Naive thymus-derived CD4-positive, alpha-beta T cell (primary cell): Measurements from ENCODE around the gene WDR27. TPM values are rescaled to one million over a fixed set of nuclear protein-coding genes. Genes with fewer than 3 reads are reported as not detected.

Experiments used
- ATAC-seq: fragments of 150-1000 bp; cut with Tn5 transposase; 2 replicates; pipeline ENCODE4 v1.10.0; 2021; ENCODE audit warnings: mild to moderate bottlenecking, moderate library complexity
- CTCF ChIA-PET: fragments of 350-600 bp; sonication (Branson Sonifier 250); formaldehyde crosslinking; loops from one replicate; lab custom pipeline; 2021; ENCODE audit warnings: antibody characterized with exemption; lab: Charles Lee
- POLR2A ChIA-PET: fragments of 350-600 bp; sonication (Branson Sonifier 250); formaldehyde crosslinking; loops from one replicate; lab custom pipeline; 2021; ENCODE audit warnings: antibody characterized with exemption, inconsistent platforms; lab: Charles Lee
- DNase-seq, 9 donors: peaks; one replicate each; pipeline versions ENCODE4 v3.0.0 to v3.0.0-alpha.2; 2020 to 2022; ENCODE audit warnings: mixed read lengths in 1 of 9
- H3K27ac ChIP-seq: one replicate; pipeline ENCODE4 v1.7.0; 2013; ENCODE audit warnings: mild to moderate bottlenecking, low read depth, low read length, moderate library complexity
- H3K27me3 ChIP-seq, 2 donors: one replicate each; pipeline ENCODE4 v1.7.0; 2013; ENCODE audit warnings: low read length in 2 of 2, mild to moderate bottlenecking in 2 of 2, moderate library complexity in 2 of 2; ENCODE audit not compliant: control insufficient read depth in 2 of 2, insufficient read depth in 2 of 2
- H3K36me3 ChIP-seq, 3 experiments: 1 replicate in 2 of 3; 2 replicates in 1 of 3; pipeline ENCODE4 v1.7.0; 2013; ENCODE audit warnings: low read length in 3 of 3, mild to moderate bottlenecking in 3 of 3, moderate library complexity in 1 of 3; ENCODE audit not compliant: insufficient read depth in 3 of 3, control insufficient read depth in 2 of 3
- H3K4me1 ChIP-seq, 2 donors: one replicate each; pipeline ENCODE4 v1.7.0; 2013; ENCODE audit warnings: low read length in 2 of 2, mild to moderate bottlenecking in 2 of 2, moderate library complexity in 1 of 2; ENCODE audit not compliant: control insufficient read depth in 2 of 2, insufficient read depth in 2 of 2
- H3K4me3 ChIP-seq: 2 replicates; pipeline ENCODE4 v1.7.0; 2013; ENCODE audit warnings: mild to moderate bottlenecking, low read length
- H3K9me3 ChIP-seq, 3 experiments: 1 replicate in 2 of 3; 2 replicates in 1 of 3; pipeline ENCODE4 v1.7.0; 2013; ENCODE audit warnings: low read length in 3 of 3; ENCODE audit not compliant: control insufficient read depth in 2 of 3
- H3K27ac Mint-ChIP-seq, 9 donors: one replicate each; pipeline ENCODE4 v1.8.0; 2020 to 2022; ENCODE audit warnings: mixed read lengths in 9 of 9, mild to moderate bottlenecking in 8 of 9, moderate library complexity in 5 of 9, inconsistent platforms in 2 of 9
- H3K27me3 Mint-ChIP-seq, 5 donors: one replicate each; pipeline ENCODE4 v1.8.0; 2021 to 2022; ENCODE audit warnings: mixed read lengths in 5 of 5, mild to moderate bottlenecking in 1 of 5
- H3K36me3 Mint-ChIP-seq, 5 donors: one replicate each; pipeline ENCODE4 v1.8.0; 2020 to 2022; ENCODE audit warnings: mixed read lengths in 5 of 5, mild to moderate bottlenecking in 3 of 5, inconsistent platforms in 1 of 5
- H3K4me1 Mint-ChIP-seq, 7 donors: one replicate each; pipeline ENCODE4 v1.8.0; 2020 to 2022; ENCODE audit warnings: mixed read lengths in 7 of 7, mild to moderate bottlenecking in 3 of 7, inconsistent platforms in 1 of 7
- H3K4me3 Mint-ChIP-seq, 10 donors: one replicate each; pipeline ENCODE4 v1.8.0; 2020 to 2022; ENCODE audit warnings: mild to moderate bottlenecking in 10 of 10, mixed read lengths in 10 of 10, moderate library complexity in 6 of 10, inconsistent platforms in 2 of 10
- H3K9me3 Mint-ChIP-seq, 11 donors: one replicate each; pipeline ENCODE4 v1.8.0; 2020 to 2022; ENCODE audit warnings: mixed read lengths in 11 of 11, mild to moderate bottlenecking in 4 of 11, inconsistent platforms in 1 of 11, moderate library complexity in 1 of 11
- intact Hi-C, 2 donors: fragments of 100-400 bp; cut with micrococcal nuclease; formaldehyde crosslinking; loops; one replicate each; pipeline ENCODE4 v1.15.1; 2023
- polyA plus RNA-seq, 2 donors: library from polyadenylated mRNA; unstranded; fragments of 300-500 nt; fragmentation: Illumina TruSeq; gene quantifications; one replicate each; pipeline ENCODE4 v1.2.3, GENCODE V29; 2021
- total RNA-seq, 6 experiments: library from RNA in 5 of 6; stranded (reverse) in 5 of 6; gene quantifications; 1 replicate in 5 of 6; 2 replicates in 1 of 6; pipeline ENCODE4 v1.2.3 and lab custom pipeline; 2021 to 2026

The WDR27 gene
- total and polyA plus RNA-seq, 7 experiments from 2014 or later: 6.7 to 89.0 (median 36.0) TPM

DNA sequence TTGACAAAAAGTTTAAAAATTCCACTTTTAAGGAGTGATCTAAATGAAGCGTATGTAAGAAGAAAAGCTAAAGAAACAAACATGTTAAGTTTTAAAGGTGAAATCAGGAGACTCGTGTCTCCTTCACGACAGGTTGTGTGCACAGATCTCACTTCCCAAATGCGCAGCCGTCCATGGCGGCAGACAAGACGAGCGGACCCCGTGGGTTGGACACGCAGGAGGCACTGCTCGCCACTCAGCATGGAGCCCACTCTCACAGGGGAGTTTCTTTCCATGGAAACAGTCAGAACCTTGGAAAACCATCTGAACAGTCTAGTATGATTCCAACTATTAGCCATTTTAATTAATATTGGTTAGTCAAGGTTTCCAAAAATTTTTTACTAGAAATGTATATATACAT, 48.9 kb downstream of the WDR27 start:
- DNase-seq (no peak), ATAC-seq (no peak)
- Mint-ChIP-seq H3K4me3 (peak overlapping the region in 1 of 10 donors; percentile 4), H3K27me3 (no peaks in the 10 kb centered on the region), H3K9me3 (peaks cover 0 to 1% (median 0%) of the 10 kb centered on the region in 11 donors), H3K27ac (peak overlapping the region in 1 of 9 donors; percentile 70), H3K36me3 (peaks cover 0 to 13% (median 7%) of the 10 kb centered on the region in 5 donors), H3K4me1 (peaks cover 0 to 19% (median 15%) of the 10 kb centered on the region in 7 donors)
- Histone ChIP-seq H3K36me3 (peaks cover 0 to 11% (median 0%) of the 10 kb centered on the region in 3 experiments), H3K27me3 (no peaks in the 10 kb centered on the region), H3K9me3 (no peaks in the 10 kb centered on the region), H3K27ac (no peak overlapping the region), H3K4me3 (no peak overlapping the region), H3K4me1 (no peaks in the 10 kb centered on the region)
- ChIA-PET CTCF (no interaction called here), POLR2A (no interaction called here)
- intact Hi-C loops: no loop called here

DNA sequence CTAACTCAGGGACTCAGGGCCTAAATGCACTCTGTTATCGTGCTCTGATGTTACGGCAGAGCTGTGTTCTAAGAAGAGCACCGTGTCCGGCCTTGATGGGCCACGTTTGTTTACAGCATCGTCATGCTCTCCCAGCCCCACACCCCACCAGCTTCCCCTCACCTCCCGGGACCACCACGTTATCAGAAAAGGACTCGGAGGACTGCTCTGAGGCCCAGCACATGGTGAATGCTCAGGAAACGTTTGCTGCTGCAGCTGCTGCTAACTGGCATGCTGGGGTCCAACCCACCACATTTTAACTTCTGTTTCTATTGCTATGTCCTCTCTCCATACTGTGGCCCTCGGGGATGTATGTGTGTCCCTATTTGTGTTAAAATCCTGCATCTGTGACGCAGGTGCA, 50.3 kb downstream of the WDR27 start:
- Histone ChIP-seq H3K27ac (no peak overlapping the region), H3K9me3 (no peaks in the 10 kb centered on the region), H3K4me3 (no peak overlapping the region), H3K36me3 (peaks cover 0 to 3% (median 0%) of the 10 kb centered on the region in 3 experiments), H3K27me3 (no peaks in the 10 kb centered on the region), H3K4me1 (no peaks in the 10 kb centered on the region)
- Mint-ChIP-seq H3K4me1 (peaks cover 0 to 19% (median 15%) of the 10 kb centered on the region in 7 donors), H3K36me3 (peaks cover 0 to 7% (median 4%) of the 10 kb centered on the region in 5 donors), H3K27me3 (no peaks in the 10 kb centered on the region), H3K27ac (peak overlapping the region in 1 of 9 donors; percentile 62), H3K9me3 (peaks cover 0 to 1% (median 0%) of the 10 kb centered on the region in 11 donors), H3K4me3 (no peak overlapping the region)
- CTCF ChIA-PET: no interaction called here
- POLR2A ChIA-PET: no interaction called here
- intact Hi-C loops: no loop called here
- DNase-seq (no peak), ATAC-seq (no peak)

DNA sequence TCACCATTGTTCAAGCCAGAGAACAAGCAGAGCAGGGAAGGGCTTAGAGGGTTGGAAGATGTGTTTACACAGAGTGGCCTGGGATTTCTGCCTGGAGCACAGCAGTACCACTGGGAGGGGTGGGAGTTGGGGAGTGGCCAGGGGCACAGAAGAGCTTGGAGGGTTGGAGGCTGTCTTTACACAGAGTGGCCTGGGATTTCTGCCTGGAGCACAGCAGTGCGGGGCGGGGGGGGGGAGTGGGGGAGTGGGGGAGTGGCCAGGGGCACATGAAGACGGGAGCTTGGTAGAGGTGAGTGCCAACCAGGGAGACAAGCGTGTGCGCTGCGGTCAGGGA, 50.9 kb downstream of the WDR27 start:
- intact Hi-C loops: no loop called here
- no peak for DNase-seq
- Histone ChIP-seq H3K9me3 (no peaks in the 10 kb centered on the region), H3K27me3 (no peaks in the 10 kb centered on the region), H3K4me1 (no peaks in the 10 kb centered on the region), H3K27ac (no peak overlapping the region), H3K36me3 (no peaks in the 10 kb centered on the region), H3K4me3 (no peak overlapping the region)
- no peaks in the 10 kb centered on the region for H3K27me3 Mint-ChIP-seq
- no peak overlapping the region for H3K4me3 Mint-ChIP-seq
- ChIA-PET CTCF (no interaction called here), POLR2A (no interaction called here)
- no peak overlapping the region for H3K27ac Mint-ChIP-seq
- peaks cover 0 to 1% (median 0%) of the 10 kb centered on the region in 11 donors for H3K9me3 Mint-ChIP-seq
- H3K36me3 Mint-ChIP-seq: peaks cover 0 to 7% (median 4%) of the 10 kb centered on the region in 5 donors
- no peak for ATAC-seq
- peaks cover 0 to 19% (median 15%) of the 10 kb centered on the region in 7 donors for H3K4me1 Mint-ChIP-seq

DNA sequence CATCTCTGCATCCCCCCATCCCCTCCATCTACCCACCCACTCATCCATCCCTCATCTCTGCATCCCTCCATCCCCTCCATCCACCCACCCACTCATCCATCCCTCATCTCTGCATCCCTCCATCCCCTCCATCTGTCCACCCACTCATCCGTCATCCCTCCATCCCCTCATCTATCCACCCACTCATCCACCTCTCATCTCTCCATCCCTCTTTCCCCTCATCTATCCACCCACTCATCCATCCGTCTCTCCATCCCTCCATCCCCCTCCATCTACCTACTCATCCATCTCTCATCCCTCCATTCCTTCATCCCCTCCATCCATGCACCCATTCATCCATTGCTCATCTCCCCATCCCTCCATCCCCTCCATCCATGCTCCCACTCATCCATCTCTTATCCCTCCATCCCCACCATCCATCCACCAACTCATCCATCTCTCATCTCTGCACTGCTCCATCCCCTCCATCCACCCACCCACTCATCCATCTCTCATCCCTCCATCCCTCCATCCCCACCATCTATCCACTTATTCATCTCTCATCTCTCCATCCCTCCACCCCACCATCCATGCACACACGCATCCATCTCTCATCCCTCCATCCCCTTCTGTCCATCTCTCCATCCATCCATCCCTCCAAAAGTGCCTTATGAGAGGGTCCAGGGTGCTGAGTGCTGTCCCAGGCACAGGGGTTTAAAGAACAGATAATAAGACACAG, 51.4 kb downstream of the WDR27 start:
- DNase-seq: no peak
- H3K27me3 ChIP-seq: no peaks in the 10 kb centered on the region
- peaks cover 0 to 18% (median 13%) of the 10 kb centered on the region in 7 donors for H3K4me1 Mint-ChIP-seq
- no peak overlapping the region for H3K4me3 Mint-ChIP-seq
- ATAC-seq: no peak
- POLR2A ChIA-PET: no interaction called here
- H3K36me3 Mint-ChIP-seq: peaks cover 0 to 7% (median 4%) of the 10 kb centered on the region in 5 donors
- no peaks in the 10 kb centered on the region for H3K9me3 ChIP-seq
- no peak overlapping the region for H3K27ac Mint-ChIP-seq
- no peaks in the 10 kb centered on the region for H3K27me3 Mint-ChIP-seq
- peaks cover 0 to 1% (median 0%) of the 10 kb centered on the region in 11 donors for H3K9me3 Mint-ChIP-seq
- intact Hi-C loops: no loop called here
- no peaks in the 10 kb centered on the region for H3K36me3 ChIP-seq
- H3K4me1 ChIP-seq: no peaks in the 10 kb centered on the region
- H3K4me3 ChIP-seq: no peak overlapping the region
- H3K27ac ChIP-seq: no peak overlapping the region
- CTCF ChIA-PET: no interaction called here

DNA sequence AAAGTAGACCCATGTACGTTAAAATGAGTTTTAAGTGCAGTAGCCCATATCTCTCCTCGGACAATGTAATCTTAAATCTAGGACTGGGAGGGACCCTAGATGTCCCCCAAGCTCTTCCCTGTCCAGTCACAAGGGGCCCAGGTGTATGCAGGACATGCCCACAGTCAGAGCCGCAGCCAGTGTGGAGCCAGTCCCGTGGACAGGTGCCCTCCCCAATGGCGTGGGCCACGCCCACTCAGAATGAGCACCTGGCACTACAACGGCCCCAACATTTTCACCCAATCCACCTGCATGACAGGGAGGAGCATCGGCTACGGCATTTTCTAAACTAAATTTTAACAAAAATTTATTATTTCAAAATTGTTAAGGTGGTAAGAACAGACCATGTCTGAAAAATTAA, 53.2 kb downstream of the WDR27 start:
- no peak overlapping the region for H3K27ac Mint-ChIP-seq
- H3K9me3 Mint-ChIP-seq: peaks cover 0 to 1% (median 0%) of the 10 kb centered on the region in 11 donors
- H3K36me3 Mint-ChIP-seq: peaks cover 0 to 5% (median 3%) of the 10 kb centered on the region in 5 donors
- no peak overlapping the region for H3K27ac ChIP-seq
- H3K36me3 ChIP-seq: no peaks in the 10 kb centered on the region
- POLR2A ChIA-PET: no interaction called here
- no peak overlapping the region for H3K4me3 Mint-ChIP-seq
- H3K27me3 Mint-ChIP-seq: no peaks in the 10 kb centered on the region
- no peak overlapping the region for H3K4me3 ChIP-seq
- H3K4me1 ChIP-seq: no peaks in the 10 kb centered on the region
- CTCF ChIA-PET: no interaction called here
- DNase-seq: no peak
- no peaks in the 10 kb centered on the region for H3K9me3 ChIP-seq
- no peak for ATAC-seq
- no peaks in the 10 kb centered on the region for H3K27me3 ChIP-seq
- H3K4me1 Mint-ChIP-seq: peaks cover 0 to 8% (median 0%) of the 10 kb centered on the region in 7 donors
- intact Hi-C loops: no loop called here

DNA sequence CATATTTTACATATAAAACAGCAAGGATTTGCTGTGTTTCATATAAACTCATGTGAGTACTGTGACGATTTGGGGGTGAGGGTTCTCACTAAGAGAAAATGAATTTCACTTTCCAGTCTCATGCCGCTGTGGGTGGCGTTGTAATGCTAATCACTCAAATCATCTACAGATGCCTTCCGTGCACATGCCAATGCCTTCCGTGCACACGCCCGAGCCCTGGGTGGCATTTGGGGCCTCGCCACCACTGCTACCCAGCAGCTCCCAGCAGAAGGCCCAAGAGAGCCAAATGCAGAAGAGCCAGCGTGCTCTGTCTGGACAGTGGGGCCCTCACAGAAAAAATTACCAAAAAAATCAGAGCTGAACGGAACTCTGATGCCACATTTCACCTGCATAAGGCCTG, 53.7 kb downstream of the WDR27 start:
- Histone ChIP-seq H3K27me3 (no peaks in the 10 kb centered on the region), H3K9me3 (no peaks in the 10 kb centered on the region), H3K4me1 (no peaks in the 10 kb centered on the region), H3K36me3 (peaks cover 0 to 3% (median 0%) of the 10 kb centered on the region in 3 experiments), H3K27ac (no peak overlapping the region), H3K4me3 (no peak overlapping the region)
- ChIA-PET CTCF (no interaction called here), POLR2A (no interaction called here)
- ATAC-seq (no peak), DNase-seq (no peak)
- peaks cover 0 to 8% (median 0%) of the 10 kb centered on the region in 7 donors for H3K4me1 Mint-ChIP-seq
- no peaks in the 10 kb centered on the region for H3K27me3 Mint-ChIP-seq
- peaks cover 0 to 1% (median 0%) of the 10 kb centered on the region in 11 donors for H3K9me3 Mint-ChIP-seq
- intact Hi-C loops: no loop called here
- H3K4me3 Mint-ChIP-seq: no peak overlapping the region
- no peak overlapping the region for H3K27ac Mint-ChIP-seq
- peaks cover 0 to 8% (median 7%) of the 10 kb centered on the region in 5 donors for H3K36me3 Mint-ChIP-seq

DNA sequence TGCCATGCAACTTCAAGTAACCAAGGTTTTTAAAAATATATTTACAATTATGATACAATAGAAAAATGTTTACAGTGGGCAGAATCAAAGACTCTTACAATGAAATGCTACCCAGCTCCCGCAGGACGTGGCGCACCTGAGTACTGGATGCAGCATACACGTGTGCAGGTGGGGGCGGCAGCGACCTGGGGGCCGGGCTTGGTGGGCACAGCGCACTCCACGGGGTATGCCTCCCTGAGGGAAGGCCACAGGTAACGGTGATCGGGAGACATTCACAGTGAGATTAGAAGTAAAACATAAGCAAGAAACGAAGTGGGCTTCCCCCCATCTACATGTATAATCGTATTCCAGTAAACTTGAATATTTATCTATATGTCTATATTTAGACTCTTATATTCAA, 54.2 kb downstream of the WDR27 start:
- H3K27me3 Mint-ChIP-seq: no peaks in the 10 kb centered on the region
- no peak for ATAC-seq
- ChIA-PET POLR2A (no interaction called here), CTCF (no interaction called here)
- no peak for DNase-seq
- H3K4me1 Mint-ChIP-seq: peaks cover 0 to 8% (median 0%) of the 10 kb centered on the region in 7 donors
- no peaks in the 10 kb centered on the region for H3K27me3 ChIP-seq
- H3K9me3 Mint-ChIP-seq: peaks cover 0 to 1% (median 0%) of the 10 kb centered on the region in 11 donors
- no peaks in the 10 kb centered on the region for H3K9me3 ChIP-seq
- H3K4me3 ChIP-seq: no peak overlapping the region
- H3K36me3 ChIP-seq: peaks cover 0 to 3% (median 0%) of the 10 kb centered on the region in 3 experiments
- H3K27ac Mint-ChIP-seq: no peak overlapping the region
- intact Hi-C loops: no loop called here
- H3K4me3 Mint-ChIP-seq: no peak overlapping the region
- no peak overlapping the region for H3K27ac ChIP-seq
- no peaks in the 10 kb centered on the region for H3K4me1 ChIP-seq
- peaks cover 0 to 10% (median 7%) of the 10 kb centered on the region in 5 donors for H3K36me3 Mint-ChIP-seq
